B cell (primary cell): ENCODE data around the gene USP28.

Source experiments
- EZH2 ChIP-seq: IDR thresholded peaks from 2 replicates; pipeline ENCODE4 v1.6.1; 2012; ENCODE audit warnings: borderline replicate concordance, low read depth, mild to moderate bottlenecking, moderate library complexity, low read length; ENCODE audit not compliant: insufficient read depth, poor library complexity, severe bottlenecking
- TF ChIP-seq, protein P1 (sequence below): fragments of 200-600 bp; IDR thresholded peaks from one replicate; pipeline ENCODE4 v1.8.0; 2022; ENCODE audit warnings: antibody characterized with exemption, mild to moderate bottlenecking

DNA sequence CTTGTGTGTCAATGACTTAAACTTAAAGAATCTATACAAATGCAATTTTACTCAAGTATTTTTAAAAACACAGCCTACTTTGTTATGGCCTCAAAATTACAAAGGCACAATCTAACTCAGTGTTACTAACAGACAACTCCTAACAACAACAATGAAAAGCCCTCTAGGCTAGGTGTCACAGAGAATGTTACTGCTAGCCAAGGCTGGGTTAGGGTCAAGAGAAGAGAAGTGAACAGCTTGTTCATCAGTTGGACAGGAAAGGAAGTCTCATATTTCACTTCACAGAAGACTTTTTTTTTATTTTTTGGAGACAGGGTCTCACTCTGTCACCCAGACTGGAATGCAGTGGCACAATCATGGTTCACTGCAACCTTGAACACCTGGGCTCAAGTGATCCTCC lies 69.7 kb downstream of the USP28 start:
- TF ChIP-seq, protein P1, sequence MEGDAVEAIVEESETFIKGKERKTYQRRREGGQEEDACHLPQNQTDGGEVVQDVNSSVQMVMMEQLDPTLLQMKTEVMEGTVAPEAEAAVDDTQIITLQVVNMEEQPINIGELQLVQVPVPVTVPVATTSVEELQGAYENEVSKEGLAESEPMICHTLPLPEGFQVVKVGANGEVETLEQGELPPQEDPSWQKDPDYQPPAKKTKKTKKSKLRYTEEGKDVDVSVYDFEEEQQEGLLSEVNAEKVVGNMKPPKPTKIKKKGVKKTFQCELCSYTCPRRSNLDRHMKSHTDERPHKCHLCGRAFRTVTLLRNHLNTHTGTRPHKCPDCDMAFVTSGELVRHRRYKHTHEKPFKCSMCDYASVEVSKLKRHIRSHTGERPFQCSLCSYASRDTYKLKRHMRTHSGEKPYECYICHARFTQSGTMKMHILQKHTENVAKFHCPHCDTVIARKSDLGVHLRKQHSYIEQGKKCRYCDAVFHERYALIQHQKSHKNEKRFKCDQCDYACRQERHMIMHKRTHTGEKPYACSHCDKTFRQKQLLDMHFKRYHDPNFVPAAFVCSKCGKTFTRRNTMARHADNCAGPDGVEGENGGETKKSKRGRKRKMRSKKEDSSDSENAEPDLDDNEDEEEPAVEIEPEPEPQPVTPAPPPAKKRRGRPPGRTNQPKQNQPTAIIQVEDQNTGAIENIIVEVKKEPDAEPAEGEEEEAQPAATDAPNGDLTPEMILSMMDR = no peak
- TF ChIP-seq EZH2 = no peak
